Lung (tissue), 12 donors: ENCODE measurements around the gene STXBP6. TPM values are rescaled to one million over a fixed set of nuclear protein-coding genes. Genes with fewer than 3 reads are reported as not detected.

Experiments used
- ATAC-seq: fragments of 200-7000 bp; cut with Tn5 transposase; one replicate; pipeline ENCODE4 v1.9.1; 2020; ENCODE audit warnings: moderate number of reproducible peaks; ENCODE audit not compliant: insufficient read depth, low FRiP score
- DNase-seq, 3 donors: peaks; one replicate each; pipeline ENCODE4 v3.0.0-alpha.2; 2013 to 2017
- H3K27ac ChIP-seq, 2 donors: one replicate each; pipeline ENCODE4 v1.5.1; 2013; ENCODE audit warnings: mild to moderate bottlenecking in 2 of 2, moderate library complexity in 2 of 2, control low read depth in 1 of 2, inconsistent platforms in 1 of 2, low read depth in 1 of 2, low read length in 1 of 2
- H3K27me3 ChIP-seq, 3 donors: one replicate each; pipeline ENCODE4 v1.5.1; 2013; ENCODE audit warnings: low read length in 2 of 3; ENCODE audit not compliant: control insufficient read depth in 3 of 3, insufficient read depth in 3 of 3
- H3K36me3 ChIP-seq, 4 donors: one replicate each; pipeline ENCODE4 v1.5.1; 2013; ENCODE audit warnings: low read length in 4 of 4, mild to moderate bottlenecking in 1 of 4, moderate library complexity in 1 of 4; ENCODE audit not compliant: control insufficient read depth in 4 of 4, insufficient read depth in 4 of 4
- H3K4me1 ChIP-seq, 5 donors: one replicate each; pipeline ENCODE4 v1.5.1; 2013; ENCODE audit warnings: low read length in 5 of 5, mild to moderate bottlenecking in 2 of 5, moderate library complexity in 1 of 5; ENCODE audit not compliant: control insufficient read depth in 5 of 5, insufficient read depth in 5 of 5
- H3K4me3 ChIP-seq: one replicate; pipeline ENCODE4 v1.5.1; 2013; ENCODE audit warnings: mild to moderate bottlenecking, control low read depth, moderate library complexity
- H3K9ac ChIP-seq, 2 donors: one replicate each; pipeline ENCODE4 v1.5.1; 2013; ENCODE audit warnings: low read length in 2 of 2, control low read depth in 1 of 2; ENCODE audit not compliant: insufficient read depth in 1 of 2
- H3K9me3 ChIP-seq, 4 donors: one replicate each; pipeline ENCODE4 v1.5.1; 2013; ENCODE audit warnings: low read length in 3 of 4, mild to moderate bottlenecking in 1 of 4, moderate library complexity in 1 of 4; ENCODE audit not compliant: control insufficient read depth in 4 of 4, insufficient read depth in 3 of 4
- WGBS, 2 donors: extraction: QIAGEN DNeasy Blood & Tissue Kit; methylation state at CpG; one replicate each; pipeline ENCODE4 v1.1.7; 2013; 5-methylcytosine and 5-hydroxymethylcytosine counted together
- polyA plus RNA-seq, 2 donors: library from polyadenylated mRNA; stranded (reverse); fragments of 200-250 nt; gene quantifications; one replicate each; pipeline ENCODE4 v1.2.1, GENCODE V29; 2013
- total RNA-seq, 2 donors: library from RNA; depleted of rRNA in 1 of 2; stranded (reverse); fragments of >200 nt in 1 of 2; gene quantifications; one replicate each; pipeline ENCODE4 v1.2.1, GENCODE V29; 2014 to 2021
- TF ChIP-seq, protein P1 (sequence below): IDR thresholded peaks from 2 replicates; pipeline ENCODE4 v1.5.1; 2012; ENCODE audit warnings: mild to moderate bottlenecking; ENCODE audit errors: control extremely low read depth, extremely low read depth
- donor health status: control.
- donor health status: control.
- donor health status: Bipolar disorder and iron deficiency.
- donor health status: healthy.
- donor health status: DM: yes; HTN: yes; CAD: no.

Gene STXBP6
- total and polyA plus RNA-seq, 4 donors, result 9.3 to 42.5 (median 10.5) TPM

DNA sequence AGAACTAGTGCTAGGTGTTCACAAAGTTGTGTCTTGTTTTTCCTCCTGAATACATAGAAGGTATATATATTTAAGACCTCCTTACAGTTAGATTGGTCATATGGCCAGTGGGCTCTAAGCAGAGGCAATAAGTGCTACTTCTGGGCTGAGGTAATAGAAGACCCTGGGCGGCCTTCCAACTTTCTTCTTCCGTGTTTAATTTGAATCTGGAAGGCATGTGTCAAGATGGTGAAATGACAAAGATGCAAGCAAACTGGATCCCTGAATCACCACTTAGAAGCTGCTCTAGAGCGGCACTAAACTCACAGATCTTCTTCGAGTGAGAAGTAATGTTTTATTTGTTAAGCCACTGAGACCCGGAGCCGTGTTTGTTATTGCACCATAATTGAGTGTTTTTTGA, 215.0 kb downstream of the STXBP6 start:
- ATAC-seq, result no peak
- peak in 2 of 3 donors; percentile 21 to 43 for DNase-seq
- H3K9ac ChIP-seq, result no peak overlapping the region
- no peak overlapping the region for H3K27ac ChIP-seq
- no peak overlapping the region for H3K4me3 ChIP-seq
- TF ChIP-seq, protein P1, sequence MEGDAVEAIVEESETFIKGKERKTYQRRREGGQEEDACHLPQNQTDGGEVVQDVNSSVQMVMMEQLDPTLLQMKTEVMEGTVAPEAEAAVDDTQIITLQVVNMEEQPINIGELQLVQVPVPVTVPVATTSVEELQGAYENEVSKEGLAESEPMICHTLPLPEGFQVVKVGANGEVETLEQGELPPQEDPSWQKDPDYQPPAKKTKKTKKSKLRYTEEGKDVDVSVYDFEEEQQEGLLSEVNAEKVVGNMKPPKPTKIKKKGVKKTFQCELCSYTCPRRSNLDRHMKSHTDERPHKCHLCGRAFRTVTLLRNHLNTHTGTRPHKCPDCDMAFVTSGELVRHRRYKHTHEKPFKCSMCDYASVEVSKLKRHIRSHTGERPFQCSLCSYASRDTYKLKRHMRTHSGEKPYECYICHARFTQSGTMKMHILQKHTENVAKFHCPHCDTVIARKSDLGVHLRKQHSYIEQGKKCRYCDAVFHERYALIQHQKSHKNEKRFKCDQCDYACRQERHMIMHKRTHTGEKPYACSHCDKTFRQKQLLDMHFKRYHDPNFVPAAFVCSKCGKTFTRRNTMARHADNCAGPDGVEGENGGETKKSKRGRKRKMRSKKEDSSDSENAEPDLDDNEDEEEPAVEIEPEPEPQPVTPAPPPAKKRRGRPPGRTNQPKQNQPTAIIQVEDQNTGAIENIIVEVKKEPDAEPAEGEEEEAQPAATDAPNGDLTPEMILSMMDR, result no peak
- peaks cover 0 to 3% (median under 1%) of the 10 kb centered on the region in 4 donors for H3K36me3 ChIP-seq
- 59 to 83% methylated on average over 6 of the region's 6 CpGs for WGBS, 2 donors
- H3K9me3 ChIP-seq, result no peaks in the 10 kb centered on the region
- peaks cover 0 to 16% (median 5%) of the 10 kb centered on the region in 5 donors for H3K4me1 ChIP-seq
- no peaks in the 10 kb centered on the region for H3K27me3 ChIP-seq

DNA sequence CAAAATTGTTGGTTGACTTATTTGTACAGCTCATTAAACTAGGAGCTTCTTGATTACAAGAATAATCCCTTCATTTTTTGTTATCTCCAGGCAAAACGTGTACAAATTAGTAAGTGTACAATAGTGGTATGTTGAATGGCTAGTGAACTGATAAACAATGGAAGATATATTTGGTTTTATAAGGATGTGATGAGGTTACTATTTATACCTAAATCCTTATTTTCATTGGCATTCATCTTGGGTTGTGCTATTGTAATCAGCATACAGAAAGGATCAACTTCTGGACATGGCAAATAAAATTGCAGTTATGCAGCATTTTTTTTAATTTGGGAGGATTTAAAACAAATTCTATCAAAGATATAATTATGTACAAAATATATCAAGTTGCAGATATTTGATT, 216.6 kb downstream of the STXBP6 start:
- ATAC-seq (no peak), DNase-seq (no peak)
- TF ChIP-seq, protein P1, result no peak
- Histone ChIP-seq H3K4me1 (peaks cover 0 to 16% (median 0%) of the 10 kb centered on the region in 5 donors), H3K9ac (no peak overlapping the region), H3K9me3 (no peaks in the 10 kb centered on the region), H3K27me3 (no peaks in the 10 kb centered on the region), H3K27ac (no peak overlapping the region), H3K4me3 (no peak overlapping the region), H3K36me3 (peaks cover 0 to 5% (median under 1%) of the 10 kb centered on the region in 4 donors)
- 66 to 78% methylated on average over 1 of the region's 1 CpG for WGBS, 2 donors

DNA sequence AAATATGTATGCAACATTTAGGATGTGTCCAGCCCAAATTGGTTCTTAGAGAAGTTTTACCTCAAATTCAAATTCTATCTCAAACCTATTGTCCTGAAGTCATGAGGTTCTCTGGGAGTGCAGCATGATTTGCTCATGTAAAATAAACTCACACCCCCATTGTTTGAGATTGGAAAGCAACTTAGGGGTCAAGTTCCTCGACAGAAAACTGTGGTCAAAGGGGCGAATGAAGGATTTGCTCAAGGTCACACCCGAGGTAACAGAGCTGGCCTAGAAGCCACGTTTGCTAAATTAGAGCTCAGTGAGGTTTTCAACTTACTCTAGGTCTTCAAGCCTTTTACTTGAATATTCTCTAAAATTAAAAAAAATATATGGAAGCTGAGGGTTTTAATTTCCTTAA, 218.3 kb downstream of the STXBP6 start:
- H3K27me3 ChIP-seq, result no peaks in the 10 kb centered on the region

More for the DNA sequence above, 218.3 kb downstream of the STXBP6 start:
- peaks cover 0 to 5% (median under 1%) of the 10 kb centered on the region in 4 donors for H3K36me3 ChIP-seq
- whole genome bisulfite sequencing, 2 donors, result 82 to 94% methylated on average over 4 of the region's 4 CpGs
- no peaks in the 10 kb centered on the region for H3K9me3 ChIP-seq
- H3K4me3 ChIP-seq, result no peak overlapping the region
- H3K27ac ChIP-seq, result no peak overlapping the region
- TF ChIP-seq, protein P1, result no peak
- DNase-seq (no peak), ATAC-seq (no peak)
- no peak overlapping the region for H3K9ac ChIP-seq
- H3K4me1 ChIP-seq, result peaks cover 0 to 16% (median 0%) of the 10 kb centered on the region in 5 donors
